PC-3 (cell line): Measurements from ENCODE around the gene LPCAT2.

ENCODE experiments used
- EZH2 ChIP-seq: fragments of 300-600 bp; sonication (generic); IDR thresholded peaks from one replicate; pipeline ENCODE4 v1.6.1; 2017; ENCODE audit warnings: antibody characterized with exemption, mild to moderate bottlenecking, low read length; ENCODE audit not compliant: unreplicated experiment
- TF ChIP-seq, protein P1 (sequence below): fragments of 300-600 bp; sonication (generic); conservative IDR thresholded peaks from 2 replicates; pipeline ENCODE4 v1.5.1; 2017; ENCODE audit warnings: antibody characterized with exemption, low read depth, mild to moderate bottlenecking, low read length

DNA sequence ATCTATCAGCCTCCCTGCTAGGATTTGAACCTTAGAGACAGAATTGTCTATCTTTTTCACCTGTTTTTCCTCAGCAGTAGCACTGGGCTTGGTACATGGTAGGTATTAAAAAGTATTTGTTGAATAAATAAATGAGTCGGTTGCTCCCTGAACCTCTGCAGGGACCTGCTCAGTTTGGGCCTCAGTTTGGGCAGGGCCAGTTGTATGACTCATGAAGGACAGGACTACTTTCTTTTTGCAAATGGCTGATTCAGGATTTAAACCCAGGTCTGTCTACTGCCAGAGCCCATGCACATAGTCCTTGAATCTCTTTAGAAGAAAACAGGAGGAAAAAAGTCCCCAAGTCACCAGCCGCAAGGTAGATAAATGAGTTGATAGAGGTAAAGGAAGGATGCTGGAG lies 26.8 kb upstream of the LPCAT2 start:
- no peak for TF ChIP-seq EZH2
- TF ChIP-seq, protein P1, sequence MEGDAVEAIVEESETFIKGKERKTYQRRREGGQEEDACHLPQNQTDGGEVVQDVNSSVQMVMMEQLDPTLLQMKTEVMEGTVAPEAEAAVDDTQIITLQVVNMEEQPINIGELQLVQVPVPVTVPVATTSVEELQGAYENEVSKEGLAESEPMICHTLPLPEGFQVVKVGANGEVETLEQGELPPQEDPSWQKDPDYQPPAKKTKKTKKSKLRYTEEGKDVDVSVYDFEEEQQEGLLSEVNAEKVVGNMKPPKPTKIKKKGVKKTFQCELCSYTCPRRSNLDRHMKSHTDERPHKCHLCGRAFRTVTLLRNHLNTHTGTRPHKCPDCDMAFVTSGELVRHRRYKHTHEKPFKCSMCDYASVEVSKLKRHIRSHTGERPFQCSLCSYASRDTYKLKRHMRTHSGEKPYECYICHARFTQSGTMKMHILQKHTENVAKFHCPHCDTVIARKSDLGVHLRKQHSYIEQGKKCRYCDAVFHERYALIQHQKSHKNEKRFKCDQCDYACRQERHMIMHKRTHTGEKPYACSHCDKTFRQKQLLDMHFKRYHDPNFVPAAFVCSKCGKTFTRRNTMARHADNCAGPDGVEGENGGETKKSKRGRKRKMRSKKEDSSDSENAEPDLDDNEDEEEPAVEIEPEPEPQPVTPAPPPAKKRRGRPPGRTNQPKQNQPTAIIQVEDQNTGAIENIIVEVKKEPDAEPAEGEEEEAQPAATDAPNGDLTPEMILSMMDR = no peak
